ENCODE data around the gene PDHA1. TPM values are rescaled to one million over a fixed set of nuclear protein-coding genes. Genes with fewer than 3 reads are reported as not detected.

Gene PDHA1
- total RNA-seq, 1 donor from 2014 or later: 162 TPM

DNA sequence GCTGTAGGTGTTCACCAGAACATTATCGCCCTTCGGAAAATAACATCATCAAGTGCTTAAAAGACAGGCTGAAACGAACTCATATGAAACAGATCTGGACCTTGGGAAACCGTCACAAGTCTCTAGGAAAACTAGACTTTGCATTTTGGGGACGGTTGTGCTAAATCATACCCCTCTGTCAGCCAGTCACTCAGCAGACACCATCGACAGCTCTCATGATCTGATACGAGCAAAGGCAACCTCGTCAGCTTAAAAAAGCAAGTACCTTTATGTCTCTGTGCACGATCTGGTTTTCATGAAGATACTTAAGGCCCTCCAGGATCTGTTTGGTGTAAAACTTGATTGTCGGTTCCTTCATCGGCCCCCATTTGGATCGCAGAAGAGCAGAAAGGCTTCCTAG, 48.4 kb downstream of the PDHA1 start:
- Mint-ChIP-seq H3K4me3 (ENCODE audit: unreplicated experiment) (no peak overlapping the region), H3K36me3 (ENCODE audit: low read depth, unreplicated experiment) (no peaks in the 10 kb centered on the region), H3K4me1 (ENCODE audit: unreplicated experiment) (no peaks in the 10 kb centered on the region), H3K9me3 (ENCODE audit: unreplicated experiment) (no peaks in the 10 kb centered on the region), H3K27me3 (ENCODE audit: unreplicated experiment) (peaks cover 1% of the 10 kb centered on the region), H3K27ac (ENCODE audit: unreplicated experiment) (no peak overlapping the region)
- DNase-seq (ENCODE audit: low spot score): no peak
- no peak for TF ChIP-seq CTCF (IDR thresholded peaks at IDR 0.05; ENCODE audit: unreplicated experiment)

DNA sequence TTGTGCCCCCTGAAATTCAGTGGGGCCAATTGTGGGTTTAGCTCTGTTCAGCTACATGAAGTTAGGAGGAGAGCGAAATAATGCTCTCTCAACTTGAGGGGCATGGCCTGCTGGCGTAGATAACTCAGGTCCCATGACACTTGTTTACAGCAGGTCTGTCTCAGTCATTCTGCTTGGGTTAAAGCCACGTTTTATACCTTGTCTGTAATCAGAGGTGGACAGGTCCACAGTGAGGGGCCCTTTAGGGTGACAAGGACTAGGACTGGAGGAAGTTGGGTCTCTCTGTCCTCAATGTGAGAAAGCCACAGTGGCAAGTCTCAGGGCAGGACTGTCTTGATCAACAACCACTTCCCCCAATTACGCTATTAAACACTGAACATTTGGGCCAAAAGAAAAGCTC, 49.0 kb downstream of the PDHA1 start:
- H3K27ac Mint-ChIP-seq (ENCODE audit: unreplicated experiment): no peak overlapping the region
- DNase-seq (ENCODE audit: low spot score): no peak
- no peaks in the 10 kb centered on the region for H3K9me3 Mint-ChIP-seq (ENCODE audit: unreplicated experiment)
- no peaks in the 10 kb centered on the region for H3K36me3 Mint-ChIP-seq (ENCODE audit: low read depth, unreplicated experiment)
- no peaks in the 10 kb centered on the region for H3K4me1 Mint-ChIP-seq (ENCODE audit: unreplicated experiment)
- no peak overlapping the region for H3K4me3 Mint-ChIP-seq (ENCODE audit: unreplicated experiment)
- TF ChIP-seq CTCF (IDR thresholded peaks at IDR 0.05; ENCODE audit: unreplicated experiment): no peak
- H3K27me3 Mint-ChIP-seq (ENCODE audit: unreplicated experiment): peaks cover 1% of the 10 kb centered on the region

DNA sequence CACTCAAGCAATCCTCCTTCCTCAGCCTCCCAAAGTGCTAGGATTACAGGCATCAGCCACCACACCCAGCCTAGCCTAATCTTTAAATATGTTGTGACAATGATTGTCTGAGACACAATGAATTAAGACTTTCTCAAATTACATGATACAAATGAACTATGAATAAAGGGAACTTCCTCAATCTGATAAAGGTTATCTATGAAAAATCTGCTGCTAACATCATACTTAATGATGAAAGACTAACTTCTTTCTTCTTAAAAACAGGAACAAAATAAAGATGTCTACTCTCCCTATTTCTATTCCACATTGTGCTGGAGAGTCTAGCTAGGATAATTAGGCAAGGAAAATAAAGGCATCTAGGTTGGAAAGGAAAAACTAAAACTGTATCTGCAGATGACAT, 60.0 kb downstream of the PDHA1 start:
- Mint-ChIP-seq H3K4me3 (ENCODE audit: unreplicated experiment) (no peak overlapping the region), H3K9me3 (ENCODE audit: unreplicated experiment) (no peaks in the 10 kb centered on the region), H3K27ac (ENCODE audit: unreplicated experiment) (no peak overlapping the region), H3K27me3 (ENCODE audit: unreplicated experiment) (no peaks in the 10 kb centered on the region), H3K4me1 (ENCODE audit: unreplicated experiment) (no peaks in the 10 kb centered on the region), H3K36me3 (ENCODE audit: low read depth, unreplicated experiment) (no peaks in the 10 kb centered on the region)
- DNase-seq (ENCODE audit: low spot score): no peak
- TF ChIP-seq CTCF (IDR thresholded peaks at IDR 0.05; ENCODE audit: unreplicated experiment): no peak

DNA sequence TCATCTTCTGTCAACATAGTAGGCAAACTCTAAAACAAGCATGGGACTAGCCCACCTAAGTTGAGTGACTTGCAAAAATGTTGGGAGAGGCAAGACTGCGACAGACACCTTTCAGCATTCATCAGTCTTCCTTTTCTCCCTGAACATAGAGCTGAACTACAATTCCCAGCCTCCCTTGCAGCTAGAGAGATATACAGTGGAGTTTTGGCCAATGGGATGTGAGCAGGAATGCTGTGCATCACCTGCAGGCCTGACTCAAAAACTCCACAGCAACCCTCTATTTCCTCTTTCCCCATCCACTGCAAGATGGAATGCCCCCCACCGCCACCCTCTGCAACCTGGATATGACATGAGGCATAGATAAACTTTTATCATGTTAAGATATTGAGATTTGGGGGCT, 66.5 kb downstream of the PDHA1 start:
- Mint-ChIP-seq H3K27me3 (ENCODE audit: unreplicated experiment) (peaks cover 3% of the 10 kb centered on the region), H3K4me1 (ENCODE audit: unreplicated experiment) (no peaks in the 10 kb centered on the region), H3K9me3 (ENCODE audit: unreplicated experiment) (no peaks in the 10 kb centered on the region), H3K4me3 (ENCODE audit: unreplicated experiment) (no peak overlapping the region), H3K36me3 (ENCODE audit: low read depth, unreplicated experiment) (peaks cover 4% of the 10 kb centered on the region), H3K27ac (ENCODE audit: unreplicated experiment) (no peak overlapping the region)
- DNase-seq (ENCODE audit: low spot score): no peak
- no peak for TF ChIP-seq CTCF (IDR thresholded peaks at IDR 0.05; ENCODE audit: unreplicated experiment)

Other genes starting within 250 kb of the PDHA1 start
- gene ADGRG2, start 221.5 kb upstream of the PDHA1 start, total RNA-seq (ENCODE audit: unreplicated experiment): not detected
- 1.7 TPM for gene MAP3K15, start 171.6 kb downstream of the PDHA1 start, total RNA-seq (ENCODE audit: unreplicated experiment)